NCI-H2171 (cell line): ENCODE measurements around the gene MRGPRX1.
"Not testable (repeated sequence)": the region's sequence is repeated elsewhere in the genome, so short reads cannot be mapped to it uniquely, and the experiment has no call there.

ENCODE experiments used
- DNase-seq: peaks from one replicate; lab custom pipeline; 2025; lab: John Stamatoyannopoulos, UW

Gene MRGPRX1

DNA sequence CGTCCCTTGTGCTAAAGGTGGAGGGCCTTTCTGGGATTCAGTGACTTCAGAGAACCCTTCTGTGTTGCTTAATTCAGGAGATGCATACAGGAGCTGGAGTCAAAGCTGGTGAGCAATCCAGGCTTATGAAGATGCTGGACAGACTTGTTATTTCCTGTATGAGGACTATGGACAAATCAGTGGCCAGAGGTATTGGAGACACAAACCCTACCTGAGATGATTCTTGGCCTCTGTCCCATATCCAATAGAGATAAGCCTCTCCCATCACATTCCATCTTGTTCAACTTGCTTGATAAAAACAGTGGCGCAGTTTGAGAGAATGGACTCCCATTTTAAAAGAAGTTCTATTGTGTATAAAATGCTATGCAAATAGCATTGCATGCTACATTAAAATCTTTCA lies at the start of gene MRGPRX1:
MRGPRX1 (minus strand) TSS at position 101 of the 400 bp plus-strand sequence. CDS start 4,630 bp downstream, outside the sequence.
- DNase-seq = no peak

DNA sequence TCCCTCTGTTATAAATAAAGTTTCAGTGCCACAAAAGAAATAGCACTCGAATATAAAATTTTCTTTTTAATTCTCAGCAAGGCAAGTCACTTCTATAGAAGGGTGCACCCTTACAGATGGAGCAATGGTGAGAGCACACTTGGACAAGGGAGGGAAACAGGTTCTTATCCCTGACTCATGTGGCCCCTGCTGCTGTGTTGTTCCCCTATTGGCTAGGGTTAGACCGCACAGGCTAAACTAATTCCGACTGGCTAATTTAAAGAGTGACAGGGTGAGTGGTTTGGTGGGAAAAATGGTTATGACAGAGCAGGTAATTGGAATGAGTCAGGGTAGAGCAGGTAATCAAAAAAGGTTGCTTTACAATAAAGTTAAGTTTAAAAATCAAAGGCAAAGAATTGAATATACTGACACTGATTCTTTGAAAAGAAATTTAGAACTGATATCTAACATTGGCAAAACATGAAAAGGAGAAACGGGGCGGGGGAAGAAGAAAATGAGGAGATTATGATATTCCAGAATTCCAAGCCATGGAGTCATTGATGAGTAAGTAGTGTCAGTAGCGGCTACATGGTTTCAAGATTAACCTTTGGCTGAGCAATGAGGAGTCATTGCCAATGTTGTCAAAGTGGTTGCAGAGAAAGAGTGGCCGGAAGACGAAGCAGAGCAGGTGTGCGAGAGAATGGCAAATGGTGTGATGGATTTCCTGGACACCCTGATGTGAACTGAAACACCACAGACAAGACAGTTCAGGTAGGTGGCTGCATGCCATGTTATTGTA lies 48.4 kb upstream of the MRGPRX1 start:
- no peak for DNase-seq

DNA sequence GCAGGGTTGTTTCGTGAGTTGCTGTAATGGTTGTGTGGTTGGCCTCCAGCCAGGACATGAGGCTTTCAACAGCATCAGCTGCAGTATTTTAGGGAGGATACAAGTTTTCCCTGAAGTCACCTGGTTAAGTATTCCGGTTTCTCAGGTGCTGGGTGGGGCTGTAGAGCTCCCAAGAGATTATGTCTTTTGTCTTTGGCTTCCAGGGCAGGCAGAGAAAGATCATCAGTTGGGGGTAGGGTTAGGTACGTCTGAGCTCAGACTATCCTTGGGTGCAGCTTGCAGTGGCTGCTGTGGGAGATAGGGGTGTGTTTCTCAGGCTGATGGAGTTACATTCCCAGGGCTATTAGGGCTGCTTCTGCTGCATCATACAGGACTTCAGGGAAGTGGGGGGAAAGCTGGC lies 47.5 kb upstream of the MRGPRX1 start:
- DNase-seq = no peak

GRCh38 chr11:18981897-18982296 lies 42.7 kb upstream of the MRGPRX1 start:
- no peak for DNase-seq

- DNase-seq = no peak
These were observed 35.0 kb upstream of the MRGPRX1 start for GRCh38 chr11:18974192-18974591.

DNA sequence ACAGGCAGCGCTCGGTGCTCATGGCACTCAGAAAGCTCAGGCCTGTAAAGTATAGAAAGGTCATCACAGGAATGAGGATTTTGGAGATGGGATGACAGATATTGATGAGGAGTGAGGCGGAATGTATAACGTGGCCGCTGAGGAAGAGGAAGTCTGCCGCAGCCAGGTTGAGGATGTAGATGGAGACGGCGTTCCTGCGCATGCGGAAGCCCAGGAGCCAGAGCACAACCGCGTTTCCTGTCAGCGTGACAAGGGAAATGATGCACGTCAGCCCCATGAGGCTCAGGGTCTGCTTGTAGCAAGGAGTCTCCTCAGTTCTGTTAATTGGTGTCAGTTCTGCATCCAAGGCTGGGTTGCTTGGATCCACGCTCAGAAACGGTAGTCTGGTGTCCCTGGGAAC lies 33.1 kb upstream of the MRGPRX1 start:
- no peak for DNase-seq

GRCh38 chr11:18969720-18970119 lies 30.5 kb upstream of the MRGPRX1 start:
- DNase-seq = no peak

DNA sequence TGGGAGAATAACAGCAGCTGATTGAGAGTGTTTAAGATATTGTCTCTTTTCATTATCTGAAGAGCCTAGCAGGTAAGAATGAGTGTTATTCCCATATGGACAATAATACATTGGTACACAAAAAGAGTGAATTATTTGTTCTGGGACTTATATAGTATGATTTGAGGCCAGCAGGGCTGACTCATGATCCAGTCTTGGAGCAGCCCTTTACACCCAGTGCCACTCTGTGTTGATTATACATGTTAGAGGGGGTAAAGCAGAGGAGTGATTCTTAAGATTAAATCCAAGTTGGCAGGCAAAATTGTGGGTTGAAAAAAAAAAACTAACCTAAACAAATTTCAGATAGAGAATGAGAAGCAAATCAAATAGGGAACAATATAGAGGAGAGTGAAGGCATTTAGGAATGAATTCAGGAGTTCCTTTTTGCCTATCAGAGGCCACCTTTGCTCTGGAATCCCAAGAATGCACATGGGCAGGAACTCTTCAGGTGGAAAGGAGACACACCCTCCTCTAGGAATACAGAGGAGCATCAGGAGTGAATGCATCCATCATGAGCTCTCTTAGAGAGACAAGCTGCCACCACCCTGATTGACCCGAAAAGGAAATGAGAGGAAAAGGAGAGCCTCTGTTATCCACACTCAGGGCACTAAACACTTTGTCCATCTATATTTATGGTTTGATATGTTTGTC lies 19.2 kb upstream of the MRGPRX1 start:
- no peak for DNase-seq

DNA sequence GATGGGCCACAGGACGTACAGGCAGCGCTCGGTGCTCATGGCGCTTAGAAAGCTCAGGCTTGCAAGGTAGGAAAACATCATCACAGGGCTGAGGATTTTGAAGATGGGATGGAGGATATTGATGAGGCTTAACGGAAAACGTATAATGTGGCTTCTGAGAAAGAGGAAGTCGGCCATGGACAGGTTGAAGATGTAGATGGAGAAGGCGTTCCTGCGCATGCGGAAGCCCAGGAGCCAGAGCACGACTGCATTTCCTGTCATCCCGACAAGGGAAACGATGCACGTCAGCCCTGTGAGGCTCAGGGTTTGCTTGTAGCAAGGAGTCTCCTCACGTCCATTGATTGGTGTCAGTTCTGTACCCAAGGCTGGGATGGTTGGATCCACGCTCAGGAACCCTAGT lies 17.4 kb upstream of the MRGPRX1 start:
- no peak for DNase-seq

DNA sequence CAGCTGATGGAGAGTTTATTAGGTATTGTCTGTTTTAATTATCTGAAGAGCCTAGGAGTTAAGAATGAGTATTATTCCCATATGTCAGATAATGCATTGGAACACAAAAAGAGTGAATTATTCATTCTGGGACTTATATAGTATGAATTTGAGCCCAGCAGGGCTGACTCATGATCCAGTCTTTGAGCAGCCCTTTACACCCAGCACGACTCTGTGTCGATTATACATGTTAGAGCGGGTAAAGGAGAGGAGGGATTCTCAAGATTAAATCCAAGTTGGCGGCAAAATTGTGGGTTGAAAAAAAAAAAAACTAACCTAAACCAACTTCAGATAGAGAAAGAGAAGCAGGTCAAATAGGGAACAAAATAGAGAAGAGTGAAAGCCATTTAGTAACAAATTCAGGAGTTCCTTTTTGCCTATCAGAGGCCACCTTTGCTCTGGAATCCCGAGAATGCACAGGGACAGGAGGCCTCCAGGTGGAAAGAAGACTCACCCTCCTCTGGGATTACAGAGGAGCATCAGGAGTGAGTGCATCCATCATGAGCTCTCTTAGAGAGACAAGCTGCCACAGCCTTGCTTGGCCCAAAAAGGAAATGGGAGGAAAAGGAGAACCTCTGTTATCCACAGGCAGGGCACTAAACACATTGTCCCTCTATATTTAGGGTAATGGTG lies 3.1 kb downstream of the MRGPRX1 start:
- DNase-seq = no peak

DNA sequence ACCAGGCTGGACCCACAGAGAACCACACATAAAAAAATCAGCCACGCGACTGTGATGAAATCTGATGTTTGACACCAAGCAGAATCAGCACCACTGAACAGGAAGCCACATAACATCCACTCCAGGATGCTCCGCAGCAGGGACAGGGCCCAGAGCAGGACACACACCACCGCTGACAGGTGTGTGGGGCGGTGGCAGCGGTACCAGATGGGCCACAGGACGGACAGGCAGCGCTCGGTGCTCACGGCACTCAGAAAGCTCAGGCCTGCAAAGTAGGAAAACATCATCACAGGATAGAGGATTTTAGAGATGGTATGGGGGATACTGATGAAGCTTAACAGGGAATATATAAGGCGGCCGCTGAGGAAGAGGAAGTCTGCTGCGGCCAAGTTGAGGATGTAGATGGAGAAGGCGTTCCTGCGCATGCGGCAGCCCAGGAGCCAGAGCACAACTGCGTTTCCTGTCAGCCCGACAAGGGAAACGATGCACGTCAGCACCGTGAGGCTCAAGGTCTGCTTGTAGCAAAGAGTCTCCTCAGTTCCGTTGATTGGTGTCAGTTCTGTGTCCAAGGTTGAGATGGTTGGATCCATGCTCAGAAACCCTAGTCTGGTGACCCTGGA lies 4.9 kb downstream of the MRGPRX1 start:
- no peak for DNase-seq

GRCh38 chr11:18927550-18928322 lies 11.5 kb downstream of the MRGPRX1 start:
- DNase-seq = no peak

DNA sequence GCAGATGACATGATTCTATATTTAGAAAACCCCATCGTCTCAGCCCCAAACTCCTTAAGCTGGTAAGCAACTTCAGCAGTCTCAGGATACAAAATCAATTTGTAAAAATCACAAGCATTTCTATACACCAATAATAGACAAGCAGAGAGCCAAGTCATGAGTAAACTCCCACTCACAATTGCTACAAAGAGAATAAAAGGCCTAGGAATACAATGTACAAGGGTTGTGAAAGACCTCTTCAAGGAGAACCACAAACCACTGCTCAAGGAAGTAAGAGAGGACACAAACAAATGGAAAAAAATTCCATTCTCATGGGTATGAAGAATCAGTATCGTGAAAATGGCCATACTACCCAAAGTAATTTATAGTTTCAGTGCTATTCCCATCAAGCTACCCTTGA lies 13.8 kb downstream of the MRGPRX1 start:
- DNase-seq = not testable (repeated sequence)

GRCh38 chr11:18912883-18913282 lies 26.3 kb downstream of the MRGPRX1 start:
- DNase-seq = no peak

DNA sequence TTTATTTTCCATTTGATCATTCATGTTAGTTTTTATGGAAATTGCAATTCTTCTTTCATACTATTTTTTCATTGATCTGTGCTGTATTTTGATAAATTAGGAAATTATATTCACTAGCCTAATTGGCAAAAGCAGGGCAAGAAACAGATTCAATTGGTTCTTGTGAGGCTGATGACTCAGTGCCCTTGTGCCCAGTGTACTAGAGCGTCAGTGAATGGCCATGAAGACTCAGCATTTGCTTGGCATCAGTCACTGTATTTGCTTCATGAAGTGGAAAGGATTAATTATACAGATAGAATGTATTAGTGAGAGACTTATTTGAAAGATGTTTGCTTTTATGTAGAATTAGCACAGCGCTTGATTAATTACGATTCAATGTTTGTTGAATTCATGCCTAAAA lies 31.8 kb downstream of the MRGPRX1 start:
- no peak for DNase-seq

DNA sequence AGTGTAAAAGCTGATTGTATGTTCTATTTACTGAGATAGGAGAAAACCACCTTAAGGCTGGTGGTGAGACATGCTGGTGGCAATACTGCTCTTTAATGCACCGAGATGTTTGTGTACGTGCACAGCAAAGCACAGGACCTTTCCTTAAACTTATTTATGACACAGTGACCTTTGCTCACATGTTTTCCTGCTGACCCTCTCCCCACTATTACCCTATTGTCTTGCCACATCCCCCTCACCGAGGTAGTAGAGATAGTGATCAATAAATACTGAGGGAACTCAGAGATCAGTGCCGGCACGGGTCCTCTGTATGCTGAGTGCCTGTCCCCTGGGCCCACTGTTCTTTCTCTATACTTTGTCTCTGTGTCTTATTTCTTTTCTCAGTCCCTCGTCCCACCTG lies 38.6 kb downstream of the MRGPRX1 start:
- not testable (repeated sequence) for DNase-seq

- not testable (repeated sequence) for DNase-seq
These were observed 39.0 kb downstream of the MRGPRX1 start for GRCh38 chr11:18900151-18900611.

DNA sequence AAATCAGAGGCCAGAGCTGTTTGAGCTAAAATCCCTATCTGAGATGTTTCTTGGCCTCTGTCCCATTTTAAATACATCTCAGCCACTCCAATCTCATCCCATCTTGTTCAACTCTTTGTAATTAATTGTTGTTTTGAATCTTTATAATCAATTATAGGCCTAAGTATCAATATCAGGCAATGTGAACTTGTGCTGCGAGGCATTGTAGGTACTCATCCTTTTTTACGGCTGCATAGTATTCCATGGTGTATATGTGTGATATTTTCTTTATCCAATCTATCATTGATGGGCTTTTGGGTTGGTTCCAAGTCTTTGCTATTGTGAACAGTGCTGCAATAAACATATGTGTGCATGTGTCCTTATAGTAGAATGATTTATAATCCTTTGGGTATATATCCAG lies 47.5 kb downstream of the MRGPRX1 start:
- DNase-seq = not testable (repeated sequence)

GRCh38 chr11:18890615-18891014 lies 48.6 kb downstream of the MRGPRX1 start:
- DNase-seq = no peak
